Tibial nerve (tissue), 4 donors: ENCODE measurements around the gene MCU.

ENCODE experiments used
- EP300 ChIP-seq, 2 donors: sonication (generic); formaldehyde crosslinking; IDR thresholded peaks; one replicate each; pipeline ENCODE4 v1.6.1; 2017; ENCODE audit warnings: antibody characterized with exemption in 2 of 2, mild to moderate bottlenecking in 1 of 2
- POLR2A ChIP-seq, 2 donors: fragments of 450-650 bp; IDR thresholded peaks; one replicate each; pipeline ENCODE4 v1.6.1; 2017; ENCODE audit warnings: antibody characterized with exemption in 2 of 2, mild to moderate bottlenecking in 2 of 2, moderate library complexity in 2 of 2
- TF ChIP-seq, protein P1 (sequence below), 5 experiments: fragments of 200-600 bp in 3 of 5; fragments of 450-650 bp in 2 of 5; sonication (generic) in 3 of 5; IDR thresholded peaks; one replicate each; pipeline ENCODE4 v1.5.1; 2016 to 2019; ENCODE audit warnings: antibody characterized with exemption in 5 of 5, mild to moderate bottlenecking in 3 of 5, moderate library complexity in 2 of 5

DNA sequence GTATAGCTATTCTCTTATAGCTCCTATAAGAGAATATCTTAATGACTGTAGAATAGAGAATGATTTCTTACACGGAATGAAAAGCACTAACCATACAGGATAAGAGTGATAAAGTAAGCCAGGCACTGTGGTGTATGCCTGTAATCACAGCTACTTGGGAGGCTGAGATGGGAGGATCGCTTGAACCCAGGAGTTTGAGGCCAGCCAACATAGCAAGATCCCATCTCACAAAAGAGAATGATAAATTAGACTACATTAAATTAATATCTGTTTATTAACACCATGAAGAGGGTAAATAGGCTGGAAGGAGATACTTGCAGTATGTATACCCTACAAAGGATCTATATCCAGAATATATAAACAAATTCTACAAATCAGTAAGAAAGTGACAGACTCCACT, 189.3 kb downstream of the MCU start:
- TF ChIP-seq, protein P1, sequence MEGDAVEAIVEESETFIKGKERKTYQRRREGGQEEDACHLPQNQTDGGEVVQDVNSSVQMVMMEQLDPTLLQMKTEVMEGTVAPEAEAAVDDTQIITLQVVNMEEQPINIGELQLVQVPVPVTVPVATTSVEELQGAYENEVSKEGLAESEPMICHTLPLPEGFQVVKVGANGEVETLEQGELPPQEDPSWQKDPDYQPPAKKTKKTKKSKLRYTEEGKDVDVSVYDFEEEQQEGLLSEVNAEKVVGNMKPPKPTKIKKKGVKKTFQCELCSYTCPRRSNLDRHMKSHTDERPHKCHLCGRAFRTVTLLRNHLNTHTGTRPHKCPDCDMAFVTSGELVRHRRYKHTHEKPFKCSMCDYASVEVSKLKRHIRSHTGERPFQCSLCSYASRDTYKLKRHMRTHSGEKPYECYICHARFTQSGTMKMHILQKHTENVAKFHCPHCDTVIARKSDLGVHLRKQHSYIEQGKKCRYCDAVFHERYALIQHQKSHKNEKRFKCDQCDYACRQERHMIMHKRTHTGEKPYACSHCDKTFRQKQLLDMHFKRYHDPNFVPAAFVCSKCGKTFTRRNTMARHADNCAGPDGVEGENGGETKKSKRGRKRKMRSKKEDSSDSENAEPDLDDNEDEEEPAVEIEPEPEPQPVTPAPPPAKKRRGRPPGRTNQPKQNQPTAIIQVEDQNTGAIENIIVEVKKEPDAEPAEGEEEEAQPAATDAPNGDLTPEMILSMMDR (IDR thresholded peaks at IDR 0.05) = no peak
- TF ChIP-seq POLR2A (IDR thresholded peaks at IDR 0.05) = no peak
- TF ChIP-seq EP300 (IDR thresholded peaks at IDR 0.05) = no peak
